ENCODE results near the gene SLC22A17. TPM values are rescaled to one million over a fixed set of nuclear protein-coding genes. Genes with fewer than 3 reads are reported as not detected.

The SLC22A17 gene
- total RNA-seq, 1 experiment from 2014 or later, result 2.2 TPM

DNA sequence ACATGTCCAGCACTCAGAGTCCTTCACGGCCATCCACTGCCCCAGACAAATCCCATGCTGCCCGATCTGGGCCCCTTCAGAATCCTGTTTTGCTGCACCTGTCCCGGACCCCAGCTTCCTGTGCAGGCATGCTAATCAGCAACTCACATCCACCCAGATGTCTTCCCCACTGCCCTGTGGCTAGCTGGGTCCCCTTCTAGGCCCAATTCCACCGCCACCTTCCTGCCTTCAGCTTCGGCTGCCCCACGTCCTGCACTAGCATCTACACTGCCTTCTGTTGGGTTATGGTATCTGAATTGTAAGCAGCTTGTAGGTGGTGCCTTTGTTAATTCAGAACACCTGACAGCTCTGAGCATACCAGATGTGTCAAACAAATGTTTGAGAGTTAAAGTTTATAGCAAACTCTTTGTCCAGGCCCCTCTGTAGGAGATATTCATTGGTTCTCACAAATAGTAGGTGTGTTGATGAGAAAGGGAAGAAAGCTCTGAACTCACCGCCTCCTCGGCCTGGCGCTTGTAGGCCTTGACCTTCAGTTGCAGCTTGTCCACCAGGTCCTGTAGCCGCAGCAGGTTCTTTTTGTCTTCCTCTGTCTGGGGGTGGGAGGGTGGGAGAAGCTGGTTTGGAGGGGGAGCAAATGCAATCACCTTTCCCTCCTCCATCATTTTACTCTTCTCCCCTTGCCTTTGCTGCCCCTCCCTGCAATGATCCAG lies 30.2 kb upstream of the SLC22A17 start:
- DNase-seq (ENCODE audit: extremely low read depth, low read depth), result no peak

GRCh38 chr14:23382276-23382675 lies 29.6 kb upstream of the SLC22A17 start:
- no peak for DNase-seq (ENCODE audit: extremely low read depth, low read depth)

DNA sequence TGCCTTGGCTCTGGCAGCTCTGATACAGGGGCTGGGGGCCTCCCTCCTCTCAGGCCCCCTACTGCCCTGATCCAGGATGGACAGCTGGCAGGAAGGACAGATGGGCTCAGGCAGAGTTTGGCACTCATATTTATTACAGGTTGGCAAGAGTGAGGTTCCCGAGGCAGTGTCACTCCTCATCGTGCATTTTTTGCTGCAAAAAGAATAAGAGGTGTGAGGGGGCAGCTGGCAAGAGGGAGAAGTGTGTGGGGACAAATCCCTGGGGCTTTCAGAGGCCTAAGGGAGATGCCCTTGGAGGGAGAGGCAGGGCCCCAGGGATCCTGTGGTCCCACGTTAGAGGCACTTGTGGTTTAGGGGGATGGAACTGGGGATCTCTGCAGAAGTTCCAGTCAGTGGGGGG lies 29.2 kb upstream of the SLC22A17 start:
- DNase-seq (ENCODE audit: extremely low read depth, low read depth), result no peak

GRCh38 chr14:23380976-23381375 lies 28.3 kb upstream of the SLC22A17 start:
- DNase-seq (ENCODE audit: extremely low read depth, low read depth), result no peak

DNA sequence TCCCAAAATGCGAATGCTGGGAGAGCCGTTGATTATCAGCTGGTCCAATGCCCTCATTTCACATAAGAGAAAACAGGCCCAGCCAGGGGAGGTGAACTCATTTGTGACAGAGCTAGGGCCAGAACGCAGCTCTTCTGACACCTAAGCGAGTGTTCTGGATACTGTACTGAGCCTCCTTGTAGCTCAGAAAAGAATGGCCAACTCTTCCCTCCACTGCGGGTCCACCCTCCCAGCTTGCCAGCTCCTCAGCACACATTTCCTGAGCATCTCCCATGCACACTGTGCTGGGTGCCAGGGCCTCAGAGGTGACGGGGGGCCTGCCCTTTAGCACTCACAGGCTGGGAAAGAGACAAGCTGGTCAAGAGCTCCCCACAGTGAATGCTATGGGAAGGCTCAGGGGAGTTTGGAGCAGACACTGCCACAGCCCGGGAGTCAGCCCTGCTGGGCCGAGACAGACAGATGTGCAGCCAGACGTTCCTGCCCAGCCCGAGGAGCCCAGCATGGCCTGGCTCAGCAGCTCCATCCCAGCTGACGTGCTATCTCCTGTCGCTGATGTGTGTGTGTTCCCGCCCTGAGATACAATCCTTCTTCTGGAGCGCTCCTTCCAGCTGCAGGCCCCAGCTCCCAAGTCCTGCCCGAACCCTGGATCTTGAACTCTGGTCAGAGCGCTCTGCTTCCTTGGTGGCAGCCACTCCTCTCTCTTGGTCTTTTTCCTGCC lies 27.7 kb upstream of the SLC22A17 start:
- DNase-seq (ENCODE audit: extremely low read depth, low read depth), result no peak

- peak; percentile 39 for DNase-seq (ENCODE audit: extremely low read depth, low read depth)
Measured at GRCh38 chr14:23379366-23380196, 26.9 kb upstream of the SLC22A17 start.

- no peak for DNase-seq (ENCODE audit: extremely low read depth, low read depth)
Measured at GRCh38 chr14:23378612-23379220, 26.0 kb upstream of the SLC22A17 start.

GRCh38 chr14:23377573-23378563 lies 25.2 kb upstream of the SLC22A17 start:
- no peak for DNase-seq (ENCODE audit: extremely low read depth, low read depth)

DNA sequence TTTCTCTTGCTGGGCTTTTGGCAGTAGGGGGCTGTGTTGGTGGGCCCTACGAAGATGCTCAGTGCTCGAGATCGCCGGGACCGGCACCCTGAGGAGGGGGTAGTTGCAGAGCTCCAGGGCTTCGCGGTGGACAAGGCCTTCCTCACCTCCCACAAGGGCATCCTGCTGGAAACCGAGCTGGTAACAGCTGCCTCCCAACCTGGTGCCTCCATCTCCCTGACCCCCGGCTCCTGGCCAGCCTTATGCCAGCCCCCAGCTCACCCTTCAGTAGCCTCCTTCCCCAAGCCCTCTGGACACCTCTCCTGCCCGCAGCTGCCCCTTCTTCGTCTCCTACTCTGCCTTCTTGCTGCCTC lies 24.5 kb upstream of the SLC22A17 start:
- no peak for DNase-seq (ENCODE audit: extremely low read depth, low read depth)

- DNase-seq (ENCODE audit: extremely low read depth, low read depth), result no peak
Measured at GRCh38 chr14:23376482-23377197, 24.0 kb upstream of the SLC22A17 start, which contains the start of gene CMTM5. Gene CMTM5, plus strand, starts transcription at chr14:23377046. Its CDS starts 206 bp downstream, at chr14:23377252.

DNA sequence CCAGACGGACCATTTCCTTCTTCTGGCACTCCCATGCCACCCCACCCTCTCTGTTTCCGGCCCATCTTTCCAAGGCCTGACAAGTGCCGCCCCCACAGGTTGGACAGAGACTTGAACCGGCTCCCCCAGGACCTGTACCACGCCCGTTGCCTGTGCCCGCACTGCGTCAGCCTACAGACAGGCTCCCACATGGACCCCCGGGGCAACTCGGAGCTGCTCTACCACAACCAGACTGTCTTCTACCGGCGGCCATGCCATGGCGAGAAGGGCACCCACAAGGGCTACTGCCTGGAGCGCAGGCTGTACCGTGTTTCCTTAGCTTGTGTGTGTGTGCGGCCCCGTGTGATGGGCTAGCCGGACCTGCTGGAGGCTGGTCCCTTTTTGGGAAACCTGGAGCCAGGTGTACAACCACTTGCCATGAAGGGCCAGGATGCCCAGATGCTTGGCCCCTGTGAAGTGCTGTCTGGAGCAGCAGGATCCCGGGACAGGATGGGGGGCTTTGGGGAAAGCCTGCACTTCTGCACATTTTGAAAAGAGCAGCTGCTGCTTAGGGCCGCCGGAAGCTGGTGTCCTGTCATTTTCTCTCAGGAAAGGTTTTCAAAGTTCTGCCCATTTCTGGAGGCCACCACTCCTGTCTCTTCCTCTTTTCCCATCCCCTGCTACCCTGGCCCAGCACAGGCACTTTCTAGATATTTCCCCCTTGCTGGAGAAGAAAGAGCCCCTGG lies 23.0 kb upstream of the SLC22A17 start:
- DNase-seq (ENCODE audit: extremely low read depth, low read depth), result no peak

GRCh38 chr14:23373041-23373440 lies 20.4 kb upstream of the SLC22A17 start:
- no peak for DNase-seq (ENCODE audit: extremely low read depth, low read depth)

GRCh38 chr14:23372509-23372908 lies 19.8 kb upstream of the SLC22A17 start, which contains the start of gene IL25:
Gene IL25, plus strand, starts transcription at chr14:23372809.
- no peak for DNase-seq (ENCODE audit: extremely low read depth, low read depth)

GRCh38 chr14:23371865-23372264 lies 19.2 kb upstream of the SLC22A17 start:
- DNase-seq (ENCODE audit: extremely low read depth, low read depth), result no peak

- no peak for DNase-seq (ENCODE audit: extremely low read depth, low read depth)
Measured at GRCh38 chr14:23370221-23370620, 17.5 kb upstream of the SLC22A17 start.

DNA sequence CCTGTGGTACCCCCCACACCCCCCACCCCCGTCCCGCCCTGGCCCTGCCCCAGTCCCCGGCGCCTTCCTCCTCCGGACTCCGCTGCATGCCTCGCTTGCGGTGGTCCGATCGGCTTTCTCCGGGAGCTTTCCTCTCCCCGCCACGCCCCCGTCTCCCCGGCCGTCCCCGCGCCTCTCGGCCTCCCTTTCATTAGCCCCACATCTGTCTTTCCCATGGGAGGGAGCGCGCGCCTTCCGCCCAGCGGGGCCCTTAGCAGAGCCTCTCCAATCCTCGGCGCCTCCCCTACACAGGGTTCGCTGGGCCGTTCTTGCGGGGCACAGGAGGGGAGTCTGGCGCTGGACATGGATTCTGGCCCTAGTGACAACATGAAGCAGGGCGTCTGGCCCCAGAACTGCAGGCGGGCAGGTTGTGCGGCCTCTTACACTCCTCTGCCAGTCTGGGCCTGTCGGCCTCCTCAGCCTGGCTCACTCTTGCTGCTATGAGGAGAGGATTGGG lies 13.8 kb upstream of the SLC22A17 start:
- DNase-seq (ENCODE audit: extremely low read depth, low read depth), result no peak

GRCh38 chr14:23365732-23366425 lies 13.2 kb upstream of the SLC22A17 start:
- no peak for DNase-seq (ENCODE audit: extremely low read depth, low read depth)

All from NCI-H460 (cell line).